Mucosa of descending colon (tissue), 3 donors: ENCODE data around the gene ZNF823. TPM values are rescaled to one million over a fixed set of nuclear protein-coding genes. Genes with fewer than 3 reads are reported as not detected.

ENCODE experiments used
- ATAC-seq: fragments of 200-7000 bp; cut with Tn5 transposase; one replicate; pipeline ENCODE4 v1.9.1; 2020; ENCODE audit warnings: mild to moderate bottlenecking, moderate library complexity
- DNase-seq, 3 donors: peaks; one replicate each; pipeline ENCODE4 v3.0.0-alpha.2; 2020
- H3K36me3 ChIP-seq: fragments of 200-600 bp; one replicate; pipeline ENCODE4 v1.8.0; 2021; ENCODE audit warnings: low read depth, mild to moderate bottlenecking
- H3K4me1 ChIP-seq: fragments of 200-600 bp; one replicate; pipeline ENCODE4 v1.8.0; 2021; ENCODE audit warnings: low read depth, mild to moderate bottlenecking
- H3K4me3 ChIP-seq: fragments of 200-600 bp; one replicate; pipeline ENCODE4 v1.8.0; 2021; ENCODE audit warnings: mild to moderate bottlenecking
- H3K9me3 ChIP-seq: fragments of 200-600 bp; one replicate; pipeline ENCODE4 v1.8.0; 2021; ENCODE audit warnings: mild to moderate bottlenecking
- CTCF ChIP-seq: fragments of 200-600 bp; IDR thresholded peaks from one replicate; pipeline ENCODE4 v1.8.0; 2022; ENCODE audit warnings: antibody characterized with exemption, mild to moderate bottlenecking
- intact Hi-C, 2 donors: fragments of 100-400 bp; cut with DNase I in 1 of 2; cut with micrococcal nuclease in 1 of 2; formaldehyde crosslinking; loops; one replicate each; pipeline versions ENCODE4 v1.11.0 to v1.11.1; 2022; cut with DNase I, micrococcal nuclease
- total RNA-seq, 3 donors: library from RNA; stranded (reverse); fragmentation: NEBNext Ultra II Directional in 2 of 3; extraction: Animal tissue kit (Norgen Biotek cat#: 25700) in 2 of 3; gene quantifications; one replicate each; pipeline versions ENCODE4 v1.2.1 to v1.2.4, GENCODE V29; 2021 to 2023
- donor health status: DM: no; HTN: no; CAD: no; lungs with moderate emphysema.
- donor health status: DM: no; HTN: no; CAD: no.
- donor health status: DM: no; HTN: yes; CAD: no.

Gene ZNF823
- total RNA-seq, 3 donors from 2014 or later = 12.1 to 17.8 (median 13.1) TPM

- no peak for TF ChIP-seq CTCF
- H3K4me1 ChIP-seq = no peaks in the 10 kb centered on the region
- H3K36me3 ChIP-seq = no peaks in the 10 kb centered on the region
- no peak for ATAC-seq
- DNase-seq = no peak
- peaks cover 22% of the 10 kb centered on the region for H3K9me3 ChIP-seq
- H3K4me3 ChIP-seq = no peak overlapping the region
- intact Hi-C loops = no loop called here
Observed at GRCh38 chr19:11749751-11750150, 11.0 kb upstream of the ZNF823 start.

DNA sequence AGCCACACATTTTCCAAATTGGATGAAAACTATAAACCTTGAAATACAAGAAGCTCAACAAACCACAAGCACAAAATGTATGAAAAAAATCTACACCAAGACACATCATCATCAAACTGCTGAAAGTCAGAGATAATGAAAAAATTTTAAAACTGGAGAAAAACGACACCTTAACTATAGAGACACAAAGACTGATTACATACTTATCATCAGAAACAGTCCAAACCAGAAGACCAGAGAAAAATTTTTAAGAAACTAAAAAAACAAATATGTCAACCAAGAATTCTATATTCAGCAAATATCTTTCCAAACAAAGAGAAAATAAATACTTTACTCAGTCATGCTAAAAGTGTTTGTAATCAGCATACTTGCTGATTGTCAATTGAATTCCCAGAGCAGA, 8.5 kb upstream of the ZNF823 start:
- ATAC-seq = no peak
- Histone ChIP-seq H3K4me3 (no peak overlapping the region), H3K4me1 (no peaks in the 10 kb centered on the region), H3K9me3 (peaks cover 19% of the 10 kb centered on the region), H3K36me3 (no peaks in the 10 kb centered on the region)
- intact Hi-C loops = no loop called here
- TF ChIP-seq CTCF = no peak
- DNase-seq = no peak

GRCh38 chr19:11745869-11746268, 7.1 kb upstream of the ZNF823 start:
- H3K36me3 ChIP-seq = no peaks in the 10 kb centered on the region
- no peak overlapping the region for H3K4me3 ChIP-seq
- ATAC-seq = no peak
- intact Hi-C loops = no loop called here
- DNase-seq = no peak
- H3K4me1 ChIP-seq = no peaks in the 10 kb centered on the region
- peaks cover 18% of the 10 kb centered on the region for H3K9me3 ChIP-seq
- no peak for TF ChIP-seq CTCF

GRCh38 chr19:11737964-11738745, 591 bp downstream of the ZNF823 start:
- TF ChIP-seq CTCF = no peak
- ATAC-seq (peak; percentile 69), DNase-seq (peak; percentile 86 to 90 (median 88))
- H3K9me3 ChIP-seq = no peaks in the 10 kb centered on the region
- H3K36me3 ChIP-seq = no peaks in the 10 kb centered on the region
- intact Hi-C loops = no loop called here
- H3K4me3 ChIP-seq = peak overlapping the region; percentile 79
- H3K4me1 ChIP-seq = no peaks in the 10 kb centered on the region

DNA sequence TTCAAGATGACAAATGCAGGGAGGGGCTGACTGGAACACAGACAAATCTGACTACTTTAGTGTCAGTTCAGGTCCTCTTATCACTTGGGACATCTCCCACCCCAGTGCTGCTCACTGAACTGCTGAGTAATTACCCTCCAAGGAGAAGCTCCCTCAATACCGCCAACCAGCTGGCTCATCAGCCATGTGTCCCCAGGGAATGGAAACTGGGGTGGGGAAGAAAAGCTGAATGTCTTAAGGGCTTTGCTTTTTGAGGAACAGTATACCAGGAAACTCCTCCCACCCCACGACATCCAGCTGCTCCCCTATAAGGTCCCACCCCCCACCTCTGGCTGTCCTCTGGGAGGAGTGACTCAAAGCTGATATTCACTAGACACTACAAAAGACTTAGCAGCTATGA, 2.0 kb downstream of the ZNF823 start:
- intact Hi-C loops = no loop called here
- Histone ChIP-seq H3K9me3 (no peaks in the 10 kb centered on the region), H3K4me3 (no peak overlapping the region), H3K36me3 (no peaks in the 10 kb centered on the region), H3K4me1 (no peaks in the 10 kb centered on the region)
- no peak for ATAC-seq
- no peak for TF ChIP-seq CTCF
- DNase-seq = peak in 1 of 3 donors; percentile 22
